H1 (cell line): ENCODE measurements around the gene PI4KB. TPM values are rescaled to one million over a fixed set of nuclear protein-coding genes. Genes with fewer than 3 reads are reported as not detected.

Experiments used
- CTCF ChIA-PET: fragments of 300-600 bp; sonication (Branson Sonifier 250); formaldehyde crosslinking; loops from one replicate; lab custom pipeline; 2021; ENCODE audit not compliant: partially characterized antibody; lab: Charles Lee
- POLR2A ChIA-PET: fragments of 300-600 bp; sonication (Branson Sonifier 250); formaldehyde crosslinking; loops from one replicate; lab custom pipeline; 2021; ENCODE audit warnings: inconsistent platforms; ENCODE audit not compliant: partially characterized antibody; lab: Charles Lee
- DNase-seq, 2 experiments: peaks; one replicate each; pipeline versions ENCODE4 v3.0.0 to v3.0.0-alpha.2; 2010 to 2022; ENCODE audit warnings: low spot score in 2 of 2, low read depth in 1 of 2, mixed read lengths in 1 of 2
- FAIRE-seq: peaks from 2 replicates; lab custom pipeline; 2011; peaks lifted over from hg19 to GRCh38; lab: Jason Lieb, UNC
- H2AFZ ChIP-seq: 2 replicates; pipeline ENCODE4 v1.8.1; 2012; ENCODE audit warnings: low read length, inconsistent platforms
- H2AK5ac ChIP-seq: 2 replicates; pipeline ENCODE4 v1.6.1; 2013; ENCODE audit warnings: low read depth, low read length
- H2BK120ac ChIP-seq: replicated peaks from 2 replicates; pipeline ENCODE3; 2013; ENCODE audit warnings: low read depth, low read length, inconsistent platforms
- H2BK12ac ChIP-seq: 2 replicates; pipeline ENCODE4 v1.6.1; 2013; ENCODE audit warnings: low read depth, low read length
- H2BK15ac ChIP-seq: 2 replicates; pipeline ENCODE4 v1.6.1; 2013; ENCODE audit warnings: low read length
- H2BK20ac ChIP-seq: 2 replicates; pipeline ENCODE4 v1.6.1; 2013; ENCODE audit warnings: low read length
- H2BK5ac ChIP-seq: 2 replicates; pipeline ENCODE4 v1.6.1; 2013; ENCODE audit warnings: low read depth, low read length
- H3K14ac ChIP-seq: 2 replicates; pipeline ENCODE4 v1.6.1; 2013; ENCODE audit warnings: inconsistent platforms; ENCODE audit not compliant: insufficient read length
- H3K18ac ChIP-seq: 2 replicates; pipeline ENCODE4 v1.6.1; 2013; ENCODE audit warnings: low read length; ENCODE audit errors: extremely low read depth
- H3K23ac ChIP-seq: 2 replicates; pipeline ENCODE4 v1.6.1; 2013; ENCODE audit warnings: inconsistent platforms; ENCODE audit not compliant: insufficient read length
- H3K23me2 ChIP-seq: 2 replicates; pipeline ENCODE4 v1.6.1; 2013; ENCODE audit warnings: low read depth, low read length
- H3K27ac ChIP-seq: 2 replicates; pipeline ENCODE4 v1.6.1; 2011; ENCODE audit warnings: low read depth, low read length, inconsistent platforms
- H3K27me3 ChIP-seq, 4 experiments: replicated peaks in 1 of 4; 1 replicate in 1 of 4; 2 replicates in 3 of 4; pipeline versions ENCODE4 v1.6.1 to v1.8.1; 2011 to 2013; ENCODE audit warnings: low read length in 3 of 4, mild to moderate bottlenecking in 3 of 4, inconsistent platforms in 2 of 4, mixed read lengths in 2 of 4, moderate library complexity in 1 of 4; ENCODE audit not compliant: control insufficient read depth in 3 of 4, insufficient read depth in 3 of 4; ENCODE audit errors: extremely low read depth in 1 of 4
- H3K36me3 ChIP-seq, 4 experiments: 2 replicates each; pipeline versions ENCODE4 v1.6.1 to v1.8.1; 2011 to 2013; ENCODE audit warnings: mild to moderate bottlenecking in 4 of 4, low read length in 3 of 4, moderate library complexity in 2 of 4, control low read depth in 1 of 4, inconsistent platforms in 1 of 4; ENCODE audit not compliant: insufficient read depth in 4 of 4, control insufficient read depth in 2 of 4
- H3K4ac ChIP-seq: replicated peaks from 2 replicates; pipeline ENCODE3; 2013; ENCODE audit warnings: low read length, low read depth, mixed read lengths, inconsistent platforms; ENCODE audit not compliant: insufficient read length
- H3K4me1 ChIP-seq, 4 experiments: replicated peaks in 1 of 4; 1 replicate in 1 of 4; 2 replicates in 3 of 4; pipeline versions ENCODE4 v1.6.1 to v1.8.1; 2011 to 2013; ENCODE audit warnings: low read length in 3 of 4, inconsistent platforms in 2 of 4, mixed read lengths in 1 of 4; ENCODE audit not compliant: insufficient read depth in 4 of 4, control insufficient read depth in 3 of 4
- H3K4me2 ChIP-seq, 2 experiments: 2 replicates each; pipeline versions ENCODE4 v1.6.1 to v1.8.1; 2011 to 2013; ENCODE audit warnings: low read depth in 2 of 2, low read length in 2 of 2, control low read depth in 1 of 2, inconsistent platforms in 1 of 2, mild to moderate bottlenecking in 1 of 2; ENCODE audit not compliant: insufficient read depth in 1 of 2
- H3K4me3 ChIP-seq, 4 experiments: fragments of 200-600, 300-600 bp in 1 of 4; sonication (generic), shearing (Covaris generic), sonication (Bioruptor Twin) in 1 of 4; 2 replicates each; pipeline versions ENCODE4 v1.5.1 to v1.8.1; 2011 to 2016; ENCODE audit warnings: low read length in 4 of 4, low read depth in 3 of 4, control low read depth in 2 of 4, inconsistent platforms in 2 of 4, mild to moderate bottlenecking in 2 of 4, mixed read lengths in 1 of 4, moderate library complexity in 1 of 4; ENCODE audit not compliant: insufficient read depth in 2 of 4; ENCODE audit errors: extremely low read depth in 1 of 4
- H3K56ac ChIP-seq: replicated peaks from 2 replicates; pipeline ENCODE3; 2013; ENCODE audit warnings: low read depth, mild to moderate bottlenecking, mixed read lengths, low read length, inconsistent platforms; ENCODE audit not compliant: insufficient read length
- H3K79me1 ChIP-seq: 2 replicates; pipeline ENCODE4 v1.6.1; 2013; ENCODE audit warnings: low read depth, low read length, control low read depth
- H3K79me2 ChIP-seq, 2 experiments: 2 replicates each; pipeline versions ENCODE4 v1.6.1 to v1.8.1; 2012 to 2013; ENCODE audit warnings: low read length in 2 of 2, mild to moderate bottlenecking in 2 of 2, inconsistent platforms in 1 of 2; ENCODE audit not compliant: insufficient read depth in 2 of 2, control insufficient read depth in 1 of 2
- H3K9ac ChIP-seq, 4 experiments: replicated peaks in 1 of 4; 1 replicate in 1 of 4; 2 replicates in 3 of 4; pipeline versions ENCODE4 v1.6.1 to v1.8.1; 2011 to 2013; ENCODE audit warnings: low read depth in 3 of 4, low read length in 3 of 4, control low read depth in 2 of 4, mild to moderate bottlenecking in 2 of 4, moderate library complexity in 2 of 4, inconsistent platforms in 1 of 4; ENCODE audit errors: extremely low read depth in 1 of 4
- H3K9me3 ChIP-seq, 2 experiments: 2 replicates each; pipeline versions ENCODE4 v1.6.1 to v1.8.1; 2012 to 2013; ENCODE audit warnings: mild to moderate bottlenecking in 2 of 2, moderate library complexity in 2 of 2, control low read depth in 1 of 2, inconsistent platforms in 1 of 2, low read depth in 1 of 2, low read length in 1 of 2, mixed read lengths in 1 of 2; ENCODE audit not compliant: insufficient read depth in 2 of 2
- H4K20me1 ChIP-seq, 2 experiments: replicated peaks in 1 of 2; 2 replicates each; pipeline versions ENCODE3 to v1.8.1; 2011 to 2013; ENCODE audit warnings: inconsistent platforms in 2 of 2, low read length in 2 of 2, mild to moderate bottlenecking in 1 of 2; ENCODE audit not compliant: insufficient read depth in 2 of 2, control insufficient read depth in 1 of 2
- H4K5ac ChIP-seq: 2 replicates; pipeline ENCODE4 v1.6.1; 2013; ENCODE audit warnings: low read length, low read depth, mixed read lengths, inconsistent platforms; ENCODE audit not compliant: insufficient read length
- H4K8ac ChIP-seq: 2 replicates; pipeline ENCODE4 v1.8.0; 2013; ENCODE audit warnings: mild to moderate bottlenecking, moderate library complexity, low read length, inconsistent platforms; ENCODE audit not compliant: insufficient read depth; ENCODE audit errors: extremely low read depth
- H4K91ac ChIP-seq: replicated peaks from 2 replicates; pipeline ENCODE3; 2013; ENCODE audit warnings: low read length, mixed read lengths, inconsistent platforms; ENCODE audit not compliant: insufficient read length
- EZH2 ChIP-seq: fragments of 200-600 bp; sonication (generic); IDR thresholded peaks from 2 replicates; pipeline ENCODE4 v1.7.1; 2012; ENCODE audit warnings: low read depth, mild to moderate bottlenecking, moderate library complexity, low read length, inconsistent platforms; ENCODE audit not compliant: severe bottlenecking
- HDAC2 ChIP-seq, 2 experiments: fragments of 300-600 bp in 1 of 2; sonication (generic) in 1 of 2; IDR thresholded peaks; 2 replicates each; pipeline ENCODE4 v1.6.1; 2011 to 2012; ENCODE audit warnings: low read depth in 2 of 2, low read length in 2 of 2, mild to moderate bottlenecking in 2 of 2, moderate library complexity in 2 of 2, borderline replicate concordance in 1 of 2, inconsistent platforms in 1 of 2
- KDM1A ChIP-seq: fragments of 200-600, 300-600 bp; sonication (generic); IDR thresholded peaks from 2 replicates; pipeline ENCODE4 v1.7.1; 2016; ENCODE audit warnings: mild to moderate bottlenecking, low read length, borderline replicate concordance
- MAFK ChIP-seq: IDR thresholded peaks from 2 replicates; pipeline ENCODE4 v1.6.1; 2012; ENCODE audit warnings: low read depth, mild to moderate bottlenecking, improper control_type of control experiment, low read length
- NANOG ChIP-seq: IDR thresholded peaks from 2 replicates; pipeline ENCODE4 v1.6.1; 2011; ENCODE audit warnings: low read length, low read depth, mild to moderate bottlenecking, inconsistent platforms; ENCODE audit not compliant: insufficient read depth, poor library complexity, severe bottlenecking
- NRF1 ChIP-seq: IDR thresholded peaks from 2 replicates; pipeline ENCODE4 v1.6.1; 2011; ENCODE audit warnings: mild to moderate bottlenecking, low read depth, low read length, improper control_type of control experiment
- POLR2AphosphoS5 ChIP-seq: IDR thresholded peaks from 2 replicates; pipeline ENCODE4 v1.6.1; 2011; ENCODE audit warnings: low read depth, low read length
- POU5F1 ChIP-seq: IDR thresholded peaks from 2 replicates; pipeline ENCODE4 v1.6.1; 2011; ENCODE audit warnings: low read depth, mild to moderate bottlenecking, low read length, moderate library complexity
- SP1 ChIP-seq: IDR thresholded peaks from 2 replicates; pipeline ENCODE4 v1.6.1; 2011; ENCODE audit warnings: low read depth, low read length
- SP2 ChIP-seq: IDR thresholded peaks from 2 replicates; pipeline ENCODE4 v1.6.1; 2012; ENCODE audit warnings: mild to moderate bottlenecking, low read length, inconsistent platforms
- SUZ12 ChIP-seq: fragments of 200-600 bp; sonication (generic); IDR thresholded peaks from 2 replicates; pipeline ENCODE4 v1.6.1; 2012; ENCODE audit warnings: mild to moderate bottlenecking, inconsistent platforms, low read length, moderate library complexity, mixed read lengths
- TCF12 ChIP-seq: IDR thresholded peaks from 2 replicates; pipeline ENCODE4 v1.6.1; 2011; ENCODE audit warnings: low read depth, mild to moderate bottlenecking, low read length
- TEAD4 ChIP-seq: IDR thresholded peaks from 2 replicates; pipeline ENCODE4 v1.6.1; 2012; ENCODE audit warnings: low read depth, low read length, inconsistent platforms, mixed read lengths
- WGBS, 2 experiments: shearing (Covaris generic) in 1 of 2; methylation state at CpG; one replicate each; pipeline versions ENCODE4 v1.1.6 to v1.1.7; 2013 to 2015; ENCODE audit warnings: low lambda C conversion rate in 2 of 2, mixed read lengths in 2 of 2, inconsistent platforms in 1 of 2, low coverage in 1 of 2, missing lambda C conversion rate in 1 of 2; ENCODE audit not compliant: insufficient replicate concordance in 2 of 2, insufficient coverage in 1 of 2, insufficient read length in 1 of 2; ENCODE audit errors: extremely low coverage in 1 of 2, missing lambda C conversion rate in 1 of 2; 5-methylcytosine and 5-hydroxymethylcytosine counted together
- polyA plus RNA-seq, 7 experiments: library from polyadenylated mRNA; depleted of rRNA in 3 of 7; stranded (reverse) in 5 of 7; unstranded in 2 of 7; fragments of >200 nt in 5 of 7; fragments of 200-250 nt in 2 of 7; gene quantifications; 1 replicate in 5 of 7; 2 replicates in 1 of 7; 4 replicates in 1 of 7; pipeline versions ENCODE4 v1.2.1 to v1.2.3, GENCODE V29; 2011 to 2013; ENCODE audit warnings: missing spikeins in 2 of 7, mixed read lengths in 2 of 7
- total RNA-seq: library from RNA; stranded (reverse); fragmentation: NEBNext Ultra II Directional; extraction: Animal tissue kit (Norgen Biotek cat#: 25700); gene quantifications from 2 replicates; pipeline ENCODE4 v1.2.1, GENCODE V29; 2021

The PI4KB gene
- total and polyA plus RNA-seq, 2 of the 8 experiments (the other 6 are each of a cell fraction or from before 2014, with no cell fraction given), result 30.1 to 37.1 TPM

DNA sequence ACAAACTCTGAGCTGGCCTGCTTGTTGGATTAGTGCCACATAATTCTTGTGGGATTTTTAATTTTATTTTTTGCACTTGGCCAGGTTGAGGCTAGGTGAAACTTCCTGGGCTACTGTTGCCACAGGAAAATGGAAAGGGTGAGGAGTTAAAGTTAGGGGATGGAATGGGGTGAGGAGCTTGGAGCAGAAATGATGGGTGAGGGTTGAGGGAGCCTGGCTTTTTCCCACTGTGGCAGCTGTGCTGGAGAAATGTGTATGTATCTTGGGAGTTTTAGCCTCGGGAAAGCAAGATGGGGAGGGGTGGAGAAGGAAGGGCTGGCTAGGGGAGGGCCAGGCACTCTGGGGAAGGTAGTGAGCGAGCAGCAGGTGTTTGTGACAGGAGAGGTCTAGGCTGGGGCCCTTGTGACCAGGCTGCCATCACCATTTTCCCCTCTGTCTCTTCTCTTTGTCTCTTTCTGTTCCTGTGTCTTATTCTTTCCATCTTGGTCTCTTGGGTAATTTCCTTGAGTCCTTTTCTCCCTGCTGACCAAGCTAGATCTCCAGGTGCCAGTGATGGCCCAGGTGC, 43.1 kb downstream of the PI4KB start:
- Histone ChIP-seq H3K9me3 (no peaks in the 10 kb centered on the region), H3K9ac (no peak overlapping the region), H3K79me1 (peaks cover 11% of the 10 kb centered on the region; the same call in 1 of the 2 replicates), H3K23ac (no peak overlapping the region), H3K14ac (no peak overlapping the region), H2BK120ac (no peak overlapping the region), H2BK5ac (no peak overlapping the region), H4K91ac (no peak overlapping the region), H2BK12ac (no peak overlapping the region), H3K4me1 (peaks cover 5 to 9% (median 7%) of the 10 kb centered on the region in 4 experiments; a peak in 5 of 7 replicates), H2BK15ac (no peak overlapping the region), H3K36me3 (peaks cover 24 to 40% (median 32%) of the 10 kb centered on the region in 4 experiments), H3K4ac (no peak overlapping the region), H3K56ac (no peak overlapping the region), H3K18ac (no peak overlapping the region), H3K4me3 (peak overlapping the region in 1 of 4 experiments; percentile 77; a peak in 2 of 8 replicates), H2AFZ (no peak overlapping the region), H3K4me2 (peak overlapping the region; percentile 88; a peak in 3 of 4 replicates), H3K27me3 (no peaks in the 10 kb centered on the region), H3K79me2 (peaks cover 0 to 34% of the 10 kb centered on the region in 2 experiments; a peak in 2 of 4 replicates), H4K8ac (no peak overlapping the region), H2BK20ac (no peak overlapping the region), H3K23me2 (peaks cover 9% of the 10 kb centered on the region), H4K5ac (no peak overlapping the region), H4K20me1 (peaks cover 7 to 24% of the 10 kb centered on the region in 2 experiments), H3K27ac (no peak overlapping the region), H2AK5ac (no peak overlapping the region)
- DNase-seq (no peak), FAIRE-seq (no peak)
- ChIA-PET POLR2A (interaction anchor here (0.8 to 11.6 kb wide), 14 partner anchors 11 to 227 kb away, joined by 3 to 213 read pairs (median 4); partner anchors contain the start of genes CGN, PI4KB, PSMB4 and RFX5), CTCF (interaction anchor here (1.1 to 2.1 kb wide), 5 partner anchors 8 to 28 kb away, joined by 3 to 14 read pairs (median 5); no protein-coding TSS in a partner anchor)
- 86% methylated on average over 2 of the region's 2 CpGs; no CpG with 5 or more reads in 1 of the 2 experiments for WGBS, 2 experiments
- TF ChIP-seq NANOG, result no peak
- TF ChIP-seq TCF12, result no peak
- no peak for TF ChIP-seq NRF1
- no peak for TF ChIP-seq EZH2
- no peak for TF ChIP-seq HDAC2 (IDR thresholded peaks at IDR 0.05; ENCODE audit: borderline replicate concordance in 1 of 2, low read depth in 2 of 2, low read length in 2 of 2)
- TF ChIP-seq POLR2AphosphoS5, result no peak
- TF ChIP-seq SP1, result no peak
- no peak for TF ChIP-seq SP2
- TF ChIP-seq POU5F1, result no peak
- TF ChIP-seq SUZ12, result no peak
- no peak for TF ChIP-seq TEAD4
- no peak for TF ChIP-seq MAFK
- TF ChIP-seq KDM1A, result no peak
